ENCODE measurements around the gene PACSIN1.

The PACSIN1 gene

DNA sequence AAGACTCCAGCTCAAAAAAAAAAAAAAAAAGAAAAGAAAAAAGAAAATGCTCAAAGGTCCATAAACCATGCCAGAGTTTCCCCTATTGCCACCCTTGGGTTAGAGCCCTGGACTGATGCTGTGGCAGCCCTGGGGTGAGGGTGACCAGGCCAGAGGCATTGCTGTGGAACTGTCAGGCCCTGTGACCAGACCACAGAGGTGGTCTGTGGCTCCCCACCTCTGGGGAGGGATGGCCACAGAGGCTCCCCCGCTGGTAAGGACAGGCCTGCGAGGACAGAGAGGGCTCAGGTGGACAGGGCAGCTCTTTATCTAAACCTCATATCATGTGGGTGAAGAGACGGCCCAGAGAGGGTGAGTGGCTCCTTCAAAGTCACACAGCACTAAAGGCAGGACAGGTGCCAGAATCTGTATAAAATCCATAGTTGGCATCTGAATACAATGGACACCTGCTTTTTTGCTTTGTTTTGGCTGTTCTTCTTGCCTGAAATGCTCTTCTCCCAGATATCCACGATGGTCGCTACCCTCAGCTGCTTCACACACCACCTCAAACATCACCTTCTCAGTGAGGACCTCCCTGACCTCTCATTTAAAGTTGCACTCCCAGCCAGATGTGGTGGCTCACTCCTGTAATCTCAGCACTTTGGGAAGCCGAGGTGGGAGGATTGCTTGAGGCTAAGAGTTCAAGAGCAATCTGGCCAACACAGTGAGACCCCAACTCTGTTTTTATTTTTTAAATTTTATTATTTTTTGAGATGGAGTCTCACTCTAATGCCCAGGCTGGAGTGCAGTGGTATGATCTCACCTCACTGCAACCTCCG, 112.8 kb downstream of the PACSIN1 start:
- no peak for DNase-seq (ENCODE audit: low read depth, low spot score)

GRCh38 chr6:34580707-34581560, 115.1 kb downstream of the PACSIN1 start:
- DNase-seq (ENCODE audit: low read depth, low spot score) = no peak

DNA sequence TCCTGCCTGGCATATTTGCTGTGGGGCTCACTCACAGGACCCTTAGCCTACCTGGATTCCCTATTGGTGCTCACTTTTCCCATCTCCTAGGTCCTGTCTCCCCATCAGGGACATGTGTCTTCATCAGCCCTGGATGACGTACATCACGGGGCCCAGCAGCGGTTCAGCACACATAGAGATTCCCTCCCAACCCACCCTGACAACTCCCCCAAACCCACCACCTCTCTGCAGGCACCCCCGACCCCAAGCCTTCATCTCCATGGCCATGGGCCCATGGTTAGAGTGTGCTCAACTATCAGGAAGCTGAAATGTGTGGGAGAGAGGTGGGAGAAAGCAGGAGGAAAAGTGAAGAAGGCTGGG, 115.7 kb downstream of the PACSIN1 start:
- no peak for DNase-seq (ENCODE audit: low read depth, low spot score)

DNA sequence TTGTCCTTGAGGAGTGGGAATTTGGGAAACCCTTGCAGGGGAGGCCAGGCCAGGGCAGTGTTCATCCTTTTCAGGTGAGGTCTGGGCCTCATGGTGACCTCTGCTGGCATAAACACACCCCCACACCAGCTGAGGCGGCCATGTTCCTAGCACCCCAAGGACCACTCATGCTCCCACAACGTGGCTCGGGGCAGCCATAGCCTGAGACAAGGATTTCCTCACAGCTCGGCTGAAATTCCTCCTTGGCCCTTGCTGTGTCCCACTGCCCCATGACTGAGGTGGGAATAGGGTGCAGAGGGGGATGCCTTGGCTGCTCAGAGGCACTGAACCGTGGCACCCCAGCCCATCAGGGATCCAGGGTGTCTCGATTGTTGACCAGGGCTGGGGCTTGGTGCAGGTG, 117.6 kb downstream of the PACSIN1 start:
- no peak for DNase-seq (ENCODE audit: low read depth, low spot score)

DNA sequence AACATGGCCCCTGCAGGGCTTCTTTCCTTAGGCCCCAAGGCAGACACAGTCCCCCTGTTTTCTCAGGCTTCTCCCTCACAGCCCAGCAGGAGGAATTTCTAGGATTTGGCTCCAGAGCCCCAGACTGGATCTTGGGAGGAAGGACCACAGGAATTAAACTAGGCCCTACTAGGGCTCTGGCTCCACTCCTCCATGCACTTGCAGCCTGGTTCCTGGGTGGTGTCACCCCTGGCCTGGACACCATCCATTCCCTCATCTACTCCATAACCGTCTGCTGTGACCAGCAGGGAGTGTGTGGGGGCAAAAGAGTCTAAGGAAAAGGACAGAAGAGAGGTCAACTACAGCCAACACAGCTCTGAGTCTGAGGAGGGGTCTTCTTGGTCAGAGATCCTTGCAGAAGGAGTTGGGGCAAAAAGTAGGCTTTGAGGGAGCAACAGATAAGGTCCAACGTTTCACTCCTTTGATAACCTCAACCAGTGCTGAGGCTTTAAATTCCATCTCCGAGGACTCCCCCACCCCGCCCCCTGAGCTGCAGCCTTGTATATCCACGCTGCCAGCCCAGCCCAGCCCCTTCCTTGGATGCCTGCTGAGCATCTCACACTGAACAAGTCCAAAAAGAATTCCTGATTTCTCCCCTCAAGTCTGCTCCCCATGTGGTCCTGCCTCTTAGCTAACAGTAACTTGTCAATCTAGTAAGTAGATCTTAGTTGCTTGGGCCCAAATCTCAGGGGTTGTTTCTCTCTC, 118.2 kb downstream of the PACSIN1 start:
- DNase-seq (ENCODE audit: low read depth, low spot score) = no peak

GRCh38 chr6:34584694-34585093, 118.8 kb downstream of the PACSIN1 start:
- no peak for DNase-seq (ENCODE audit: low read depth, low spot score)

All from iPS DF 19.7 (cell line).